Esophagus muscularis mucosa (tissue), 3 donors: ENCODE data around the gene DDX21.

Experiments
- CTCF ChIP-seq, 3 experiments: fragments of 200-600 bp in 2 of 3; fragments of 450-650 bp in 1 of 3; sonication (generic) in 2 of 3; IDR thresholded peaks; one replicate each; pipeline ENCODE4 v1.5.1; 2017 to 2019; ENCODE audit warnings: antibody characterized with exemption in 3 of 3, mild to moderate bottlenecking in 2 of 3, moderate library complexity in 1 of 3
- POLR2A ChIP-seq: fragments of 450-650 bp; IDR thresholded peaks from one replicate; pipeline ENCODE4 v1.6.1; 2017; ENCODE audit warnings: antibody characterized with exemption, moderate library complexity, mild to moderate bottlenecking, low read depth
- POLR2AphosphoS5 ChIP-seq, 2 donors: sonication (generic); formaldehyde crosslinking; IDR thresholded peaks; one replicate each; pipeline ENCODE4 v1.6.1; 2017; ENCODE audit warnings: antibody characterized with exemption in 2 of 2

GRCh38 chr10:69007260-69007659, 51.3 kb downstream of the DDX21 start:
- TF ChIP-seq POLR2AphosphoS5 (IDR thresholded peaks at IDR 0.05) (no peak), CTCF (IDR thresholded peaks at IDR 0.05) (no peak), POLR2A (no peak)
